MM.1S (cell line): ENCODE results near the gene PIK3R5.

Experiments
- DNase-seq: peaks from one replicate; pipeline ENCODE4 v3.0.0-alpha.2; 2015
- H2AFZ ChIP-seq: fragments of 300-600 bp; sonication (generic); 2 replicates; pipeline ENCODE4 v1.6.0; 2016; ENCODE audit warnings: antibody characterized with exemption, low read length
- H3F3A ChIP-seq: fragments of 300-600 bp; sonication (generic); 2 replicates; pipeline ENCODE4 v1.6.1; 2016; ENCODE audit warnings: mild to moderate bottlenecking, antibody characterized with exemption, low read length, moderate library complexity, mixed read lengths; ENCODE audit not compliant: insufficient read depth
- H3K27ac ChIP-seq: fragments of 300-600 bp; sonication (generic); 2 replicates; pipeline ENCODE4 v1.5.1; 2016; ENCODE audit warnings: mild to moderate bottlenecking, low read length
- H3K27me3 ChIP-seq: fragments of 300-600 bp; sonication (generic); replicated peaks from 2 replicates; pipeline ENCODE4 v1.6.0; 2016; ENCODE audit warnings: low read length; ENCODE audit not compliant: insufficient read depth
- H3K36me3 ChIP-seq: fragments of 300-600 bp; sonication (generic); replicated peaks from 2 replicates; pipeline ENCODE4 v1.6.1; 2016; ENCODE audit warnings: mild to moderate bottlenecking, low read length, mixed read lengths; ENCODE audit not compliant: insufficient read depth
- H3K4me1 ChIP-seq: fragments of 300-600 bp; sonication (generic); 2 replicates; pipeline ENCODE4 v1.6.1; 2016; ENCODE audit warnings: low read length, mixed read lengths
- H3K4me2 ChIP-seq: fragments of 300-600 bp; sonication (generic); 2 replicates; pipeline ENCODE4 v1.6.0; 2016; ENCODE audit warnings: low read depth, low read length
- H3K4me3 ChIP-seq: fragments of 300-600 bp; sonication (generic); 2 replicates; pipeline ENCODE4 v1.5.1; 2016; ENCODE audit warnings: low read length, mixed read lengths
- H3K79me2 ChIP-seq: fragments of 300-600 bp; sonication (generic); 2 replicates; pipeline ENCODE4 v1.6.1; 2016; ENCODE audit warnings: mixed run types, low read length, mixed read lengths
- H3K9ac ChIP-seq: fragments of 300-600 bp; sonication (generic); 2 replicates; pipeline ENCODE4 v1.6.1; 2016; ENCODE audit warnings: low read length, mixed read lengths
- H3K9me2 ChIP-seq: fragments of 300-600 bp; sonication (generic); replicated peaks from 2 replicates; pipeline ENCODE4 v1.6.1; 2016; ENCODE audit warnings: mild to moderate bottlenecking, low read length, mixed read lengths; ENCODE audit not compliant: insufficient read depth
- H3K9me3 ChIP-seq: fragments of 300-600 bp; sonication (generic); replicated peaks from 2 replicates; pipeline ENCODE4 v1.6.1; 2016; ENCODE audit warnings: mild to moderate bottlenecking, low read length, mixed read lengths; ENCODE audit not compliant: insufficient read depth
- H4K20me1 ChIP-seq: fragments of 300-600 bp; sonication (generic); 2 replicates; pipeline ENCODE4 v1.6.1; 2016; ENCODE audit warnings: mild to moderate bottlenecking, low read length, moderate library complexity, mixed read lengths; ENCODE audit not compliant: insufficient read depth
- EZH2 ChIP-seq: fragments of 300-600 bp; sonication (generic); optimal IDR thresholded peaks from 2 replicates; pipeline ENCODE3; 2017; ENCODE audit warnings: low read depth, mild to moderate bottlenecking, antibody characterized with exemption, low read length, mixed read lengths
- EZH2phosphoT487 ChIP-seq: fragments of 300-600 bp; sonication (generic); IDR thresholded peaks from 2 replicates; pipeline ENCODE4 v1.6.1; 2018; ENCODE audit warnings: antibody characterized with exemption, low read length
- TF ChIP-seq, protein P1 (sequence below): fragments of 300-600 bp; sonication (generic); IDR thresholded peaks from 2 replicates; pipeline ENCODE4 v1.5.1; 2016; ENCODE audit warnings: antibody characterized with exemption, low read length, mixed read lengths

PIK3R5 gene

DNA sequence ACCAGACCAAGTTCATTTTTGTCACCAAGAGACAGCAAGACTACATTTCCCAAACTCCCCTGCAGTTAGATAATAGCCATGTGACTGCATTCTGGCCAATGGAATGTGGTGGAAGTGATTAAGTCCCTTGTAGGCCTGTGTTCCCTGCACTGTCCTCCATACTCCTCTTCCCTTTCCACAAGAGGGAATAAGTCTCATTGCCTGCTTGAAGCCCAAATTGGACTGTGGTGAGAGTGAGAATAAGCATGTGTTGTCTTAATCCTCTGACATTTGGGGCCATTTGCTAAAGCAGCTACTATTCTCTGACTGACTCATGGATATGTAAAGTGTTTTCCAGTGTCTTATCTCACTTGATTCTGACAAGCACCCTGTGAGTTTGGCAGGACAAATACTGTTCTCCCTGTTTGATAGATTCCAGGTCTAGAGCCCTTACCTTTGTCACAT, 118.7 kb downstream of the PIK3R5 start:
- H3K4me3 ChIP-seq: no peak overlapping the region
- H3K9me3 ChIP-seq: no peaks in the 10 kb centered on the region
- DNase-seq: no peak
- no peaks in the 10 kb centered on the region for H3K4me1 ChIP-seq
- no peaks in the 10 kb centered on the region for H3K79me2 ChIP-seq
- H3K4me2 ChIP-seq: no peak overlapping the region
- H3K9me2 ChIP-seq: no peaks in the 10 kb centered on the region
- no peaks in the 10 kb centered on the region for H3K36me3 ChIP-seq
- H4K20me1 ChIP-seq: no peaks in the 10 kb centered on the region
- H3K27ac ChIP-seq: no peak overlapping the region
- no peak for TF ChIP-seq EZH2phosphoT487
- TF ChIP-seq, protein P1, sequence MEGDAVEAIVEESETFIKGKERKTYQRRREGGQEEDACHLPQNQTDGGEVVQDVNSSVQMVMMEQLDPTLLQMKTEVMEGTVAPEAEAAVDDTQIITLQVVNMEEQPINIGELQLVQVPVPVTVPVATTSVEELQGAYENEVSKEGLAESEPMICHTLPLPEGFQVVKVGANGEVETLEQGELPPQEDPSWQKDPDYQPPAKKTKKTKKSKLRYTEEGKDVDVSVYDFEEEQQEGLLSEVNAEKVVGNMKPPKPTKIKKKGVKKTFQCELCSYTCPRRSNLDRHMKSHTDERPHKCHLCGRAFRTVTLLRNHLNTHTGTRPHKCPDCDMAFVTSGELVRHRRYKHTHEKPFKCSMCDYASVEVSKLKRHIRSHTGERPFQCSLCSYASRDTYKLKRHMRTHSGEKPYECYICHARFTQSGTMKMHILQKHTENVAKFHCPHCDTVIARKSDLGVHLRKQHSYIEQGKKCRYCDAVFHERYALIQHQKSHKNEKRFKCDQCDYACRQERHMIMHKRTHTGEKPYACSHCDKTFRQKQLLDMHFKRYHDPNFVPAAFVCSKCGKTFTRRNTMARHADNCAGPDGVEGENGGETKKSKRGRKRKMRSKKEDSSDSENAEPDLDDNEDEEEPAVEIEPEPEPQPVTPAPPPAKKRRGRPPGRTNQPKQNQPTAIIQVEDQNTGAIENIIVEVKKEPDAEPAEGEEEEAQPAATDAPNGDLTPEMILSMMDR: no peak
- no peak for TF ChIP-seq EZH2
- H3K27me3 ChIP-seq: no peaks in the 10 kb centered on the region; the same call in 1 of the 2 replicates
- no peak overlapping the region for H3K9ac ChIP-seq
- H3F3A ChIP-seq: no peaks in the 10 kb centered on the region
- H2AFZ ChIP-seq: no peak overlapping the region

GRCh38 chr17:8844229-8845218, 121.0 kb downstream of the PIK3R5 start:
- no peak overlapping the region for H3K27ac ChIP-seq
- no peak overlapping the region for H3K9ac ChIP-seq
- no peaks in the 10 kb centered on the region for H3K79me2 ChIP-seq
- no peaks in the 10 kb centered on the region for H3F3A ChIP-seq
- no peaks in the 10 kb centered on the region for H3K9me2 ChIP-seq
- H3K9me3 ChIP-seq: no peaks in the 10 kb centered on the region
- H2AFZ ChIP-seq: no peak overlapping the region
- no peaks in the 10 kb centered on the region; the same call in 1 of the 2 replicates for H3K27me3 ChIP-seq
- no peaks in the 10 kb centered on the region for H3K36me3 ChIP-seq
- H3K4me1 ChIP-seq: no peaks in the 10 kb centered on the region
- no peak overlapping the region for H3K4me3 ChIP-seq
- H3K4me2 ChIP-seq: no peak overlapping the region
- DNase-seq: no peak
- H4K20me1 ChIP-seq: no peaks in the 10 kb centered on the region
- TF ChIP-seq EZH2 (no peak), EZH2phosphoT487 (no peak)
- TF ChIP-seq, protein P1: no peak

DNA sequence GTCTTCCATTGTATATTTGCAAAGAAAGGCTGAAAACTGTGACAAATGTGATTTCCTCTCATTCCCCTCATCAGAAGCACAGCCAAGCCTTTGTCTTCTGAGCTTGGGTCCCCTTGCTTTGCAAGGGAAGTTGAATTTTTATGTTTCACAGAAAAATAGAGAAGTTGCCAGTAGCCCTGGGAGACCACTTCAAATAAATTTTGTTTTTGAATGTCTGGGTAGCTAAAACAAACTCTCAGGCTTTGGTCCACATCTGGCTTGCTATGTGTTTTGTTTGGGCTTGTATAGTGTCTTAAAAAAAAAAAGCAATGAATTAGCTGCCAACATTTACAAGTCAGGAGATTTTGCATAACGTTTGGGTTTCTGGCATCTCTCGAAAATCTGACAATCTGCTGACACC, 122.2 kb downstream of the PIK3R5 start:
- H3K9ac ChIP-seq: no peak overlapping the region
- no peak for DNase-seq
- no peaks in the 10 kb centered on the region for H4K20me1 ChIP-seq
- TF ChIP-seq EZH2phosphoT487: no peak
- TF ChIP-seq EZH2: no peak
- TF ChIP-seq, protein P1: no peak
- no peaks in the 10 kb centered on the region for H3K4me1 ChIP-seq
- H3K9me2 ChIP-seq: no peaks in the 10 kb centered on the region
- H3K27me3 ChIP-seq: peaks cover 4% of the 10 kb centered on the region
- H3K4me3 ChIP-seq: no peak overlapping the region
- H3K27ac ChIP-seq: no peak overlapping the region
- H3K9me3 ChIP-seq: no peaks in the 10 kb centered on the region
- no peak overlapping the region for H3K4me2 ChIP-seq
- no peaks in the 10 kb centered on the region for H3F3A ChIP-seq
- no peaks in the 10 kb centered on the region for H3K36me3 ChIP-seq
- H3K79me2 ChIP-seq: no peaks in the 10 kb centered on the region
- no peak overlapping the region for H2AFZ ChIP-seq
